ENCODE measurements around the gene HTRA1.

GRCh38 chr10:122441961-122442360 is 19.4 kb upstream of the HTRA1 start:
- no peak for TF ChIP-seq CTCF (IDR thresholded peaks at IDR 0.05)
- TF ChIP-seq POLR2A (IDR thresholded peaks at IDR 0.05): no peak

Measured in testis (tissue), 2 donors.